Measurements from ENCODE around the gene BAG3. TPM values are rescaled to one million over a fixed set of nuclear protein-coding genes. Genes with fewer than 3 reads are reported as not detected.

Gene BAG3
- total and polyA plus RNA-seq, 2 of the 4 experiments (the other 2 are of a cell fraction) = 5.4 to 42.5 TPM

GRCh38 chr10:119667562-119668328 is 16.6 kb downstream of the BAG3 start (continued):
- no peak for TF ChIP-seq ELK1 (IDR thresholded peaks at IDR 0.05; ENCODE audit: borderline replicate concordance, low read depth, low read length)
- peak; percentile 91 for TF ChIP-seq NFE2L2 (IDR thresholded peaks at IDR 0.05; ENCODE audit: low read depth, low read length)
- TF ChIP-seq CEBPB (IDR thresholded peaks at IDR 0.05; ENCODE audit: low read depth, low read length) = peak; percentile 81

- H3K27ac ChIP-seq (ENCODE audit: insufficient read depth, low read length) = peak overlapping the region; percentile 83
- 94% methylated on average over 4 of the region's 6 CpGs; no CpG with 5 or more reads in 1 of the 2 experiments for WGBS, 2 experiments (ENCODE audit: extremely low coverage in 2 of 2, insufficient read length in 1 of 2)
- peak overlapping the region; percentile 97 for H2AK5ac ChIP-seq (ENCODE audit: low read depth, low read length)
- peak overlapping the region; percentile 77 for H3K4ac ChIP-seq (ENCODE audit: low read depth, low read length)
- peak overlapping the region; percentile 49 for H2BK120ac ChIP-seq (ENCODE audit: low read depth, low read length)
- peak overlapping the region; percentile 51 for H3K23ac ChIP-seq (ENCODE audit: low read depth, low read length)
- no peak overlapping the region; the same call in 2 of the 3 replicates for H2BK15ac ChIP-seq (ENCODE audit: low read depth, low read length)
- peak overlapping the region; percentile 77 for H4K91ac ChIP-seq (ENCODE audit: insufficient read depth, low read depth, low read length)
- H3K9me3 ChIP-seq (ENCODE audit: control insufficient read depth, insufficient read depth, low read length) = no peaks in the 10 kb centered on the region
- H2AK9ac ChIP-seq (replicated peaks; ENCODE audit: low read depth, low read length, poor library complexity) = peak overlapping the region; percentile 22
- peak overlapping the region; percentile 13; the same call in 1 of the 2 replicates for H3K9ac ChIP-seq (ENCODE audit: low read depth, low read length)
- no peak overlapping the region for H4K5ac ChIP-seq (ENCODE audit: low read depth, low read length)
- in situ Hi-C loops (cut with MboI; ENCODE audit: low sequenced_read_pairs) (no loop called here), intact Hi-C loops (cut with micrococcal nuclease) (no loop called here), dilution Hi-C loops (cut with HindIII; ENCODE audit: low sequenced_read_pairs, unreplicated experiment) (no loop called here)
- no TSS peak for BruUV-seq (replicated peaks)
- H3K18ac ChIP-seq (ENCODE audit: low read depth, low read length) = no peak overlapping the region
- H3K4me3 ChIP-seq (ENCODE audit: insufficient read depth, low read depth, low read length) = no peak overlapping the region
- POLR2A ChIA-PET (ENCODE audit: unreplicated experiment) = no interaction called here
- CTCF ChIA-PET = no interaction called here
- H4K8ac ChIP-seq (ENCODE audit: low read depth in 2 of 2, low read length in 2 of 2) = peak overlapping the region; percentile 2 to 61; a peak in 2 of 4 replicates
- H3K56ac ChIP-seq (ENCODE audit: extremely low read depth, insufficient read depth, low read length) = peak overlapping the region; percentile 17; the same call in 1 of the 2 replicates
- no peak overlapping the region for H2AFZ ChIP-seq (replicated peaks; ENCODE audit: low read length, poor library complexity)
- peaks cover 33% of the 10 kb centered on the region for H3K36me3 ChIP-seq (ENCODE audit: control insufficient read depth, insufficient read depth, low read length)
- no peaks in the 10 kb centered on the region for H3K27me3 ChIP-seq (ENCODE audit: control insufficient read depth, insufficient read depth, low read length)
- H2BK5ac ChIP-seq (ENCODE audit: low read depth, low read length, poor library complexity, severe bottlenecking) = peak overlapping the region; percentile 95
- ATAC-seq (ENCODE audit: low read depth) = no peak
- peak overlapping the region; percentile 79 for H3K14ac ChIP-seq (replicated peaks; ENCODE audit: low read depth, low read length)
- peaks cover 18 to 90% of the 10 kb centered on the region in 2 experiments for H3K79me1 ChIP-seq (ENCODE audit: low read depth in 1 of 2, low read length in 2 of 2)
- peaks cover 84% of the 10 kb centered on the region for H4K20me1 ChIP-seq (ENCODE audit: insufficient read depth, low read length)
- no peak overlapping the region for H3K4me2 ChIP-seq (ENCODE audit: low read depth, low read length)
- TF ChIP-seq USF2 (IDR thresholded peaks at IDR 0.05; ENCODE audit: low read depth, low read length) (no peak), CHD1 (IDR thresholded peaks at IDR 0.05; ENCODE audit: low read depth, low read length) (no peak), BHLHE40 (IDR thresholded peaks at IDR 0.05; ENCODE audit: low read depth, low read length) (no peak), MXI1 (IDR thresholded peaks at IDR 0.05; ENCODE audit: borderline replicate concordance, low read depth, low read length) (no peak), NFE2L2 (IDR thresholded peaks at IDR 0.05; ENCODE audit: low read depth, low read length) (no peak), SMC3 (IDR thresholded peaks at IDR 0.05; ENCODE audit: low read depth, low read length) (no peak), RAD21 (IDR thresholded peaks at IDR 0.05; ENCODE audit: low read length) (no peak)
- peaks cover 38% of the 10 kb centered on the region for H3K4me1 ChIP-seq (ENCODE audit: control insufficient read depth, insufficient read depth, low read length)
- no peak for DNase-seq
- H2BK20ac ChIP-seq (ENCODE audit: low read depth, low read length) = peak overlapping the region; percentile 22
- peaks cover 36% of the 10 kb centered on the region for H3K9me1 ChIP-seq (ENCODE audit: insufficient read depth, low read length)
Measured at GRCh38 chr10:119668461-119668860, 17.3 kb downstream of the BAG3 start.
